Inferior parietal cortex (tissue), 1 donor: ENCODE measurements around the gene GJD3.

Source experiments
- DNase-seq: peaks from one replicate; pipeline ENCODE4 v3.0.0-alpha.2; 2016; ENCODE audit errors: extremely low spot score

Gene GJD3

GRCh38 chr17:40323391-40324381 is 40.9 kb downstream of the GJD3 start:
- no peak for DNase-seq

GRCh38 chr17:40322358-40323315 is 41.9 kb downstream of the GJD3 start:
- no peak for DNase-seq

GRCh38 chr17:40321961-40322357 is 42.6 kb downstream of the GJD3 start:
- no peak for DNase-seq

GRCh38 chr17:40321524-40321929 is 43.0 kb downstream of the GJD3 start:
- no peak for DNase-seq

- no peak for DNase-seq
Observed at GRCh38 chr17:40320756-40321523, 43.6 kb downstream of the GJD3 start.

- DNase-seq, result no peak
Observed at GRCh38 chr17:40319651-40320540, 44.6 kb downstream of the GJD3 start.

- DNase-seq, result no peak
Observed at GRCh38 chr17:40318830-40319391, 45.6 kb downstream of the GJD3 start.

- DNase-seq, result peak; percentile 91
Observed at GRCh38 chr17:40317880-40318829, 46.4 kb downstream of the GJD3 start.

- DNase-seq, result no peak
Observed at GRCh38 chr17:40317345-40317873, 47.1 kb downstream of the GJD3 start.

GRCh38 chr17:40316571-40317344 is 47.8 kb downstream of the GJD3 start:
- DNase-seq, result no peak

- DNase-seq, result no peak
Observed at GRCh38 chr17:40315678-40316570, 48.6 kb downstream of the GJD3 start.

GRCh38 chr17:40315206-40315605 is 49.3 kb downstream of the GJD3 start:
- no peak for DNase-seq

GRCh38 chr17:40314584-40314956 is 50.0 kb downstream of the GJD3 start:
- DNase-seq, result no peak

GRCh38 chr17:40313668-40314583 is 50.6 kb downstream of the GJD3 start:
- DNase-seq, result no peak
